Keratinocyte (primary cell): ENCODE results near the gene NFIL3. TPM values are rescaled to one million over a fixed set of nuclear protein-coding genes. Genes with fewer than 3 reads are reported as not detected.

Source experiments
- DNase-seq: peaks from one replicate; pipeline ENCODE4 v3.0.0-alpha.2; 2011; ENCODE audit warnings: low read depth, missing footprints, low spot score
- FAIRE-seq: peaks from 2 replicates; lab custom pipeline; 2011; peaks lifted over from hg19 to GRCh38; lab: Jason Lieb, UNC
- H2AFZ ChIP-seq: 2 replicates; pipeline ENCODE4 v1.6.0; 2012; ENCODE audit warnings: low read length, control low read depth, inconsistent platforms; ENCODE audit not compliant: control insufficient read depth
- H3K27ac ChIP-seq: 2 replicates; pipeline ENCODE4 v1.5.1; 2011; ENCODE audit warnings: low read length; ENCODE audit not compliant: control insufficient read depth, insufficient read depth
- H3K27me3 ChIP-seq: 3 replicates; pipeline ENCODE4 v1.6.0; 2011; ENCODE audit warnings: low read length; ENCODE audit not compliant: control insufficient read depth, insufficient read depth; ENCODE audit errors: extremely low read depth
- H3K36me3 ChIP-seq, 2 experiments: 2 replicates in 1 of 2; 3 replicates in 1 of 2; pipeline ENCODE4 v1.5.1; 2011; ENCODE audit warnings: low read length in 2 of 2, mild to moderate bottlenecking in 1 of 2; ENCODE audit not compliant: control insufficient read depth in 2 of 2, insufficient read depth in 2 of 2; ENCODE audit errors: extremely low read depth in 1 of 2
- H3K4me1 ChIP-seq: 3 replicates; pipeline ENCODE4 v1.5.1; 2011; ENCODE audit warnings: low read length; ENCODE audit not compliant: control insufficient read depth, insufficient read depth; ENCODE audit errors: extremely low read depth
- H3K4me2 ChIP-seq: 3 replicates; pipeline ENCODE4 v1.6.0; 2011; ENCODE audit warnings: low read depth, low read length; ENCODE audit not compliant: control insufficient read depth, insufficient read depth; ENCODE audit errors: extremely low read depth
- H3K4me3 ChIP-seq, 3 experiments: fragments of 200-600 bp in 1 of 3; sonication (generic) in 1 of 3; 2 replicates in 2 of 3; 3 replicates in 1 of 3; pipeline ENCODE4 v1.5.1; 2011 to 2016; ENCODE audit warnings: low read length in 3 of 3, mild to moderate bottlenecking in 3 of 3, control low read depth in 2 of 3, inconsistent platforms in 1 of 3, low read depth in 1 of 3, mixed read lengths in 1 of 3, mixed run types in 1 of 3, moderate library complexity in 1 of 3; ENCODE audit not compliant: control insufficient read depth in 2 of 3, insufficient read depth in 2 of 3; ENCODE audit errors: extremely low read depth in 1 of 3
- H3K79me2 ChIP-seq: 2 replicates; pipeline ENCODE4 v1.6.0; 2012; ENCODE audit warnings: low read length; ENCODE audit not compliant: control insufficient read depth, insufficient read depth
- H3K9ac ChIP-seq: 3 replicates; pipeline ENCODE4 v1.6.0; 2011; ENCODE audit warnings: low read length; ENCODE audit not compliant: control insufficient read depth, insufficient read depth; ENCODE audit errors: extremely low read depth
- H3K9me1 ChIP-seq: 3 replicates; pipeline ENCODE4 v1.6.0; 2011; ENCODE audit warnings: low read length; ENCODE audit not compliant: control insufficient read depth, insufficient read depth; ENCODE audit errors: extremely low read depth
- H3K9me3 ChIP-seq: 2 replicates; pipeline ENCODE4 v1.5.1; 2012; ENCODE audit warnings: low read depth, low read length; ENCODE audit not compliant: control insufficient read depth
- H4K20me1 ChIP-seq: 3 replicates; pipeline ENCODE4 v1.6.0; 2011; ENCODE audit warnings: low read length; ENCODE audit not compliant: control insufficient read depth, insufficient read depth; ENCODE audit errors: extremely low read depth
- EZH2 ChIP-seq: IDR thresholded peaks from one replicate; pipeline ENCODE4 v1.6.1; 2012; ENCODE audit warnings: inconsistent platforms, mild to moderate bottlenecking, low read length, moderate library complexity
- dilution Hi-C: fragments of 300-500 bp; cut with MboI; formaldehyde crosslinking; loops from one replicate; pipeline ENCODE4 v1.7.0; 2020; ENCODE audit warnings: low sequenced_read_pairs; ENCODE audit not compliant: extremely low pct_ligation_motif_present
- polyA plus RNA-seq, 5 experiments: library from polyadenylated mRNA; depleted of rRNA in 3 of 5; stranded (reverse) in 3 of 5; stranded (forward) in 1 of 5; unstranded in 1 of 5; fragments of >200 nt; gene quantifications; 1 replicate in 1 of 5; 2 replicates in 3 of 5; 3 replicates in 1 of 5; pipeline versions ENCODE4 v1.2.1 to v1.2.3, GENCODE V29; 2011 to 2012; ENCODE audit warnings: missing spikeins in 2 of 5, low read depth in 1 of 5, low replicate concordance in 1 of 5
- TF ChIP-seq, protein P1 (sequence below), 3 experiments: IDR thresholded peaks in 1 of 3; conservative IDR thresholded peaks in 1 of 3; optimal IDR thresholded peaks in 1 of 3; 2 replicates in 2 of 3; 3 replicates in 1 of 3; pipeline versions ENCODE3 to v1.5.1; 2011; ENCODE audit warnings: low read length in 3 of 3, mild to moderate bottlenecking in 3 of 3, moderate library complexity in 2 of 3, control low read depth in 1 of 3, inconsistent platforms in 1 of 3; ENCODE audit not compliant: insufficient read depth in 2 of 3; ENCODE audit errors: extremely low read depth in 1 of 3

NFIL3 gene
- polyA plus RNA-seq, 1 donor (not counting 4 experiments of a cell fraction or from before 2014, with no cell fraction given): 9.3 TPM

DNA sequence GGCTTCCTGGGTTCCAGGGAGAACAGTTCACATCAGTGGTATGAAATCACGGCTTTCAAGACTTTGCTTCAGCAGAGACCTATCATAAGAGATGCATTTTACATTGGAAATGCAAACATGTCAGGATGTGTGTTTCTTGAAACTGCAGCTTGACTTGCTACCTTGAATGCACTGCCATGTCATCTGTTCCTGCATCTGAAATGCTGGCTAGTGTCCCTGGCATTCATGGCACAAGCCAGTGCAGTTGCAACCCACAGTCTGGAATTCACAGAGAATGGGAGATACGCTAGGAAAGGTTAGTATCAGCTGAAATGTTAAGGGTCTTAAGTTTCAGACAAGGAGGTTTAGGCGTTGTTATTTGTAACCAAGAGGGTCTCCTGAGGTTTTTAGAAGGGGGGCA lies 24.7 kb downstream of the NFIL3 start:
- DNase-seq (no peak), FAIRE-seq (no peak)
- Histone ChIP-seq H3K9ac (no peak overlapping the region), H3K4me1 (peaks cover 20% of the 10 kb centered on the region), H3K79me2 (no peaks in the 10 kb centered on the region), H3K4me3 (no peak overlapping the region), H2AFZ (no peak overlapping the region), H3K27ac (no peak overlapping the region), H3K36me3 (no peaks in the 10 kb centered on the region), H3K4me2 (no peak overlapping the region), H3K9me1 (no peaks in the 10 kb centered on the region), H3K9me3 (no peaks in the 10 kb centered on the region), H4K20me1 (no peaks in the 10 kb centered on the region), H3K27me3 (no peaks in the 10 kb centered on the region)
- dilution Hi-C loops: no loop called here
- TF ChIP-seq EZH2: no peak
- TF ChIP-seq, protein P1, sequence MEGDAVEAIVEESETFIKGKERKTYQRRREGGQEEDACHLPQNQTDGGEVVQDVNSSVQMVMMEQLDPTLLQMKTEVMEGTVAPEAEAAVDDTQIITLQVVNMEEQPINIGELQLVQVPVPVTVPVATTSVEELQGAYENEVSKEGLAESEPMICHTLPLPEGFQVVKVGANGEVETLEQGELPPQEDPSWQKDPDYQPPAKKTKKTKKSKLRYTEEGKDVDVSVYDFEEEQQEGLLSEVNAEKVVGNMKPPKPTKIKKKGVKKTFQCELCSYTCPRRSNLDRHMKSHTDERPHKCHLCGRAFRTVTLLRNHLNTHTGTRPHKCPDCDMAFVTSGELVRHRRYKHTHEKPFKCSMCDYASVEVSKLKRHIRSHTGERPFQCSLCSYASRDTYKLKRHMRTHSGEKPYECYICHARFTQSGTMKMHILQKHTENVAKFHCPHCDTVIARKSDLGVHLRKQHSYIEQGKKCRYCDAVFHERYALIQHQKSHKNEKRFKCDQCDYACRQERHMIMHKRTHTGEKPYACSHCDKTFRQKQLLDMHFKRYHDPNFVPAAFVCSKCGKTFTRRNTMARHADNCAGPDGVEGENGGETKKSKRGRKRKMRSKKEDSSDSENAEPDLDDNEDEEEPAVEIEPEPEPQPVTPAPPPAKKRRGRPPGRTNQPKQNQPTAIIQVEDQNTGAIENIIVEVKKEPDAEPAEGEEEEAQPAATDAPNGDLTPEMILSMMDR (optimal IDR thresholded peaks at IDR 0.05 in 1 of 3, IDR thresholded peaks at IDR 0.05 in 1 of 3, conservative IDR thresholded peaks at IDR 0.05 in 1 of 3; ENCODE audit: extremely low read depth in 1 of 3, insufficient read depth in 2 of 3, low read length in 3 of 3): no peak

DNA sequence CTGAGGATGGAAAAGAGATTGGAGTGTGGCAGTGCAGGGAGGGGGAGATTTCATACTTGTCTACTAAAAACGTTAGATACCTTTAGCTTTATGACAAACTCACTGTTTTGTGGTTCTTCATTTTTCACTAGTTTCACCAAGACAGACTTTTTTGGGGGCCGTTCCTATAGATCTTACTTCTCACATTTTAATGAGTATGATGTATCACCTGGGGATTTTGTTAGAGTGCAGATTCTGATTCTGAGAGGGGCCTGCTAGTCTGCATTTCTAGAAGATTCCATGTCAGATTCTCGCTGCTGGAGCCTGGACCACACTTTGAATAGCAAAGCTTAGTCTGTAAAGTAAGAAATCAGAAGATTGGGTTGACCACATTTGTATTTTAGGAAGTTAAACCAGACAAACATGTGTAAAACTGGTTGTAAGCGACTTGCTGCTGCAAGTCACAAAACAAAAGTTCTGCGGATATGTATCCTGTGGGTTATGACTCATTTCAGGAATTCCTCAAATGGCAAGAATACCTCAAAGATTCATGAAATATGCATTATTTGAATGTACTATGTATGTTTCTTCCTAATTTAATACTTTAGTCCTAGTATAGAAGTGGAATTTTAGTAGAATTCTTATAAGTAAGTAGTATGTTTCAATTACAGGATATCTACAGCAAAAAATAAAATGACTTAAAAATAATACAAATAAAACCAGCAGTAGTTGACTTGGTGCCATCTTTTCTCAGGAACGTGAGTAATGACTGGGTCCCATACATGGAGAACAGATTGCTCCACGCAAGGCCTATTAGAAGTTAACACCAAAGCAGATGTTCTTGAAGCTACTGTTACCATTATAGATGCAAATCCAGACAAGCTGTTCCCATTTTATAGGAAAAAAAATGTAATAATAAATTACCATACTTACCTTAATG lies 27.8 kb downstream of the NFIL3 start:
- Histone ChIP-seq H3K9me1 (no peaks in the 10 kb centered on the region), H3K79me2 (no peaks in the 10 kb centered on the region), H3K9ac (no peak overlapping the region), H4K20me1 (no peaks in the 10 kb centered on the region), H3K27me3 (no peaks in the 10 kb centered on the region), H2AFZ (no peak overlapping the region), H3K27ac (peak overlapping the region; percentile 54), H3K9me3 (no peaks in the 10 kb centered on the region), H3K4me2 (peak overlapping the region; percentile 79), H3K4me1 (peaks cover 20% of the 10 kb centered on the region), H3K36me3 (no peaks in the 10 kb centered on the region), H3K4me3 (peak overlapping the region in 1 of 3 experiments; percentile 25)
- FAIRE-seq (peak; percentile 88), DNase-seq (peak; percentile 54)
- dilution Hi-C loops: no loop called here
- TF ChIP-seq, protein P1 (optimal IDR thresholded peaks at IDR 0.05 in 1 of 3, IDR thresholded peaks at IDR 0.05 in 1 of 3, conservative IDR thresholded peaks at IDR 0.05 in 1 of 3; ENCODE audit: extremely low read depth in 1 of 3, insufficient read depth in 2 of 3, low read length in 3 of 3): no peak
- TF ChIP-seq EZH2: no peak
